H1 (cell line): ENCODE data around the gene DYRK1A. TPM values are rescaled to one million over a fixed set of nuclear protein-coding genes. Genes with fewer than 3 reads are reported as not detected.

Experiments used
- ASH2L ChIP-seq: fragments of 200-600, 300-600 bp; sonication (generic); IDR thresholded peaks from one replicate; pipeline ENCODE4 v1.7.1; 2017; ENCODE audit warnings: low read length
- polyA plus RNA-seq, 7 experiments: library from polyadenylated mRNA; depleted of rRNA in 3 of 7; stranded (reverse) in 5 of 7; unstranded in 2 of 7; fragments of >200 nt in 5 of 7; fragments of 200-250 nt in 2 of 7; gene quantifications; 1 replicate in 5 of 7; 2 replicates in 1 of 7; 4 replicates in 1 of 7; pipeline versions ENCODE4 v1.2.1 to v1.2.3, GENCODE V29; 2011 to 2013; ENCODE audit warnings: missing spikeins in 2 of 7, mixed read lengths in 2 of 7
- total RNA-seq: library from RNA; stranded (reverse); fragmentation: NEBNext Ultra II Directional; extraction: Animal tissue kit (Norgen Biotek cat#: 25700); gene quantifications from 2 replicates; pipeline ENCODE4 v1.2.1, GENCODE V29; 2021
- TF ChIP-seq, protein P1 (sequence below): fragments of 300-600 bp; sonication (generic); IDR thresholded peaks from 2 replicates; pipeline ENCODE4 v1.7.1; 2012; ENCODE audit warnings: low read length, moderate library complexity, mild to moderate bottlenecking, inconsistent platforms; ENCODE audit not compliant: insufficient replicate concordance

Gene DYRK1A
- total and polyA plus RNA-seq, 2 of the 8 experiments (the other 6 are each of a cell fraction or from before 2014, with no cell fraction given): 61.1 to 62.2 TPM

DNA sequence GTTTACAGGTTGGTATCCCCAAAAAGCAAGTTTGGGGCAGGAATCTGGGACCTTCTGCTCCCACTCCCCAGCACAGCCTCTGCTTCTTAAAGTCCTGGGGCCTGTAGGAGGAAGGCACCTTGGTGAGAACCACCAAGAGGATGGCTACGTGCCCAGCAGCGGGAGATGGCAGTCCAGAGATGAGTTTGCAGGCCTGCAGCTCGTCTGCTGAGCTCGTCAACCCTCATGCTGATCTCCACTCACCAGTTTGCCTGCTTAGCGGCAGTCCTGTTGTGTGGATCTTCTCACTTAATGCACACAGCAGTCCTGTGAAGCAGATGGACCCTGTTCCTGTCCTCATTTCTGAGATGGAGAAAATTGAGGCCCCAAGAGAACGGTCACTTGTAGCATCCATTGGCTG, 160.5 kb downstream of the DYRK1A start (continued):
- TF ChIP-seq, protein P1, sequence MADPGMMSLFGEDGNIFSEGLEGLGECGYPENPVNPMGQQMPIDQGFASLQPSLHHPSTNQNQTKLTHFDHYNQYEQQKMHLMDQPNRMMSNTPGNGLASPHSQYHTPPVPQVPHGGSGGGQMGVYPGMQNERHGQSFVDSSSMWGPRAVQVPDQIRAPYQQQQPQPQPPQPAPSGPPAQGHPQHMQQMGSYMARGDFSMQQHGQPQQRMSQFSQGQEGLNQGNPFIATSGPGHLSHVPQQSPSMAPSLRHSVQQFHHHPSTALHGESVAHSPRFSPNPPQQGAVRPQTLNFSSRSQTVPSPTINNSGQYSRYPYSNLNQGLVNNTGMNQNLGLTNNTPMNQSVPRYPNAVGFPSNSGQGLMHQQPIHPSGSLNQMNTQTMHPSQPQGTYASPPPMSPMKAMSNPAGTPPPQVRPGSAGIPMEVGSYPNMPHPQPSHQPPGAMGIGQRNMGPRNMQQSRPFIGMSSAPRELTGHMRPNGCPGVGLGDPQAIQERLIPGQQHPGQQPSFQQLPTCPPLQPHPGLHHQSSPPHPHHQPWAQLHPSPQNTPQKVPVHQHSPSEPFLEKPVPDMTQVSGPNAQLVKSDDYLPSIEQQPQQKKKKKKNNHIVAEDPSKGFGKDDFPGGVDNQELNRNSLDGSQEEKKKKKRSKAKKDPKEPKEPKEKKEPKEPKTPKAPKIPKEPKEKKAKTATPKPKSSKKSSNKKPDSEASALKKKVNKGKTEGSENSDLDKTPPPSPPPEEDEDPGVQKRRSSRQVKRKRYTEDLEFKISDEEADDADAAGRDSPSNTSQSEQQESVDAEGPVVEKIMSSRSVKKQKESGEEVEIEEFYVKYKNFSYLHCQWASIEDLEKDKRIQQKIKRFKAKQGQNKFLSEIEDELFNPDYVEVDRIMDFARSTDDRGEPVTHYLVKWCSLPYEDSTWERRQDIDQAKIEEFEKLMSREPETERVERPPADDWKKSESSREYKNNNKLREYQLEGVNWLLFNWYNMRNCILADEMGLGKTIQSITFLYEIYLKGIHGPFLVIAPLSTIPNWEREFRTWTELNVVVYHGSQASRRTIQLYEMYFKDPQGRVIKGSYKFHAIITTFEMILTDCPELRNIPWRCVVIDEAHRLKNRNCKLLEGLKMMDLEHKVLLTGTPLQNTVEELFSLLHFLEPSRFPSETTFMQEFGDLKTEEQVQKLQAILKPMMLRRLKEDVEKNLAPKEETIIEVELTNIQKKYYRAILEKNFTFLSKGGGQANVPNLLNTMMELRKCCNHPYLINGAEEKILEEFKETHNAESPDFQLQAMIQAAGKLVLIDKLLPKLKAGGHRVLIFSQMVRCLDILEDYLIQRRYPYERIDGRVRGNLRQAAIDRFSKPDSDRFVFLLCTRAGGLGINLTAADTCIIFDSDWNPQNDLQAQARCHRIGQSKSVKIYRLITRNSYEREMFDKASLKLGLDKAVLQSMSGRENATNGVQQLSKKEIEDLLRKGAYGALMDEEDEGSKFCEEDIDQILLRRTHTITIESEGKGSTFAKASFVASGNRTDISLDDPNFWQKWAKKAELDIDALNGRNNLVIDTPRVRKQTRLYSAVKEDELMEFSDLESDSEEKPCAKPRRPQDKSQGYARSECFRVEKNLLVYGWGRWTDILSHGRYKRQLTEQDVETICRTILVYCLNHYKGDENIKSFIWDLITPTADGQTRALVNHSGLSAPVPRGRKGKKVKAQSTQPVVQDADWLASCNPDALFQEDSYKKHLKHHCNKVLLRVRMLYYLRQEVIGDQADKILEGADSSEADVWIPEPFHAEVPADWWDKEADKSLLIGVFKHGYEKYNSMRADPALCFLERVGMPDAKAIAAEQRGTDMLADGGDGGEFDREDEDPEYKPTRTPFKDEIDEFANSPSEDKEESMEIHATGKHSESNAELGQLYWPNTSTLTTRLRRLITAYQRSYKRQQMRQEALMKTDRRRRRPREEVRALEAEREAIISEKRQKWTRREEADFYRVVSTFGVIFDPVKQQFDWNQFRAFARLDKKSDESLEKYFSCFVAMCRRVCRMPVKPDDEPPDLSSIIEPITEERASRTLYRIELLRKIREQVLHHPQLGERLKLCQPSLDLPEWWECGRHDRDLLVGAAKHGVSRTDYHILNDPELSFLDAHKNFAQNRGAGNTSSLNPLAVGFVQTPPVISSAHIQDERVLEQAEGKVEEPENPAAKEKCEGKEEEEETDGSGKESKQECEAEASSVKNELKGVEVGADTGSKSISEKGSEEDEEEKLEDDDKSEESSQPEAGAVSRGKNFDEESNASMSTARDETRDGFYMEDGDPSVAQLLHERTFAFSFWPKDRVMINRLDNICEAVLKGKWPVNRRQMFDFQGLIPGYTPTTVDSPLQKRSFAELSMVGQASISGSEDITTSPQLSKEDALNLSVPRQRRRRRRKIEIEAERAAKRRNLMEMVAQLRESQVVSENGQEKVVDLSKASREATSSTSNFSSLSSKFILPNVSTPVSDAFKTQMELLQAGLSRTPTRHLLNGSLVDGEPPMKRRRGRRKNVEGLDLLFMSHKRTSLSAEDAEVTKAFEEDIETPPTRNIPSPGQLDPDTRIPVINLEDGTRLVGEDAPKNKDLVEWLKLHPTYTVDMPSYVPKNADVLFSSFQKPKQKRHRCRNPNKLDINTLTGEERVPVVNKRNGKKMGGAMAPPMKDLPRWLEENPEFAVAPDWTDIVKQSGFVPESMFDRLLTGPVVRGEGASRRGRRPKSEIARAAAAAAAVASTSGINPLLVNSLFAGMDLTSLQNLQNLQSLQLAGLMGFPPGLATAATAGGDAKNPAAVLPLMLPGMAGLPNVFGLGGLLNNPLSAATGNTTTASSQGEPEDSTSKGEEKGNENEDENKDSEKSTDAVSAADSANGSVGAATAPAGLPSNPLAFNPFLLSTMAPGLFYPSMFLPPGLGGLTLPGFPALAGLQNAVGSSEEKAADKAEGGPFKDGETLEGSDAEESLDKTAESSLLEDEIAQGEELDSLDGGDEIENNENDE: no peak
- TF ChIP-seq ASH2L: no peak
